Measurements from ENCODE around the gene CDC37L1.

- no peak for TF ChIP-seq CTCF (IDR thresholded peaks at IDR 0.05)
- TF ChIP-seq POLR2A (IDR thresholded peaks at IDR 0.05): no peak
Measured at GRCh38 chr9:4714266-4715016, 35.1 kb downstream of the CDC37L1 start.

All from testis (tissue), 2 donors.